HS-5 (cell line): ENCODE measurements around the gene ADARB1.
"Not testable (repeated sequence)": the region's sequence is repeated elsewhere in the genome, so short reads cannot be mapped to it uniquely, and the experiment has no call there.

Experiments
- DNase-seq: peaks from one replicate; pipeline ENCODE4 v3.0.0-alpha.2; 2012; ENCODE audit warnings: low read depth

ADARB1 gene

DNA sequence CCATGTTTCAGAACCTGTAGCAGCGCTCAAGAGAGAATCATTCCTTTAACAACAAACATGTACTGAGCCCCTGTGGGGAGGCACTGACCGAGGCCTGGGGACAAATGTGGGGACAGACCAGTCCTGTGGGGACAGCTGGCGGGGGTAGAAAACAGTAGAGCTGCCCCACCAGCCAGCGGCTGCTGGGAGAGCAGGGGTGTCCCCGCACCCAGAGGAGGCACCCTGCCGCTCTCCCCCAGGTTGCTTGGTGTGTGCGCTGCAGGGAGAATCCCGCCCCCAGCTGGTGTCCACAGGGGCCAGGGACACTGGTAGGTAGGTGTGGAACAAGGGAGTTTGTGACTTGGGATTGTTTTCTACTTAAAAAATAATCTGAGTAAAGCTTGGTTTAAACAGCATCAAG, 62.1 kb downstream of the ADARB1 start:
- no peak for DNase-seq

GRCh38 chr21:45136927-45137611, 62.7 kb downstream of the ADARB1 start:
- peak; percentile 67 for DNase-seq

- DNase-seq: no peak
These were observed 63.2 kb downstream of the ADARB1 start for GRCh38 chr21:45137612-45137937.

DNA sequence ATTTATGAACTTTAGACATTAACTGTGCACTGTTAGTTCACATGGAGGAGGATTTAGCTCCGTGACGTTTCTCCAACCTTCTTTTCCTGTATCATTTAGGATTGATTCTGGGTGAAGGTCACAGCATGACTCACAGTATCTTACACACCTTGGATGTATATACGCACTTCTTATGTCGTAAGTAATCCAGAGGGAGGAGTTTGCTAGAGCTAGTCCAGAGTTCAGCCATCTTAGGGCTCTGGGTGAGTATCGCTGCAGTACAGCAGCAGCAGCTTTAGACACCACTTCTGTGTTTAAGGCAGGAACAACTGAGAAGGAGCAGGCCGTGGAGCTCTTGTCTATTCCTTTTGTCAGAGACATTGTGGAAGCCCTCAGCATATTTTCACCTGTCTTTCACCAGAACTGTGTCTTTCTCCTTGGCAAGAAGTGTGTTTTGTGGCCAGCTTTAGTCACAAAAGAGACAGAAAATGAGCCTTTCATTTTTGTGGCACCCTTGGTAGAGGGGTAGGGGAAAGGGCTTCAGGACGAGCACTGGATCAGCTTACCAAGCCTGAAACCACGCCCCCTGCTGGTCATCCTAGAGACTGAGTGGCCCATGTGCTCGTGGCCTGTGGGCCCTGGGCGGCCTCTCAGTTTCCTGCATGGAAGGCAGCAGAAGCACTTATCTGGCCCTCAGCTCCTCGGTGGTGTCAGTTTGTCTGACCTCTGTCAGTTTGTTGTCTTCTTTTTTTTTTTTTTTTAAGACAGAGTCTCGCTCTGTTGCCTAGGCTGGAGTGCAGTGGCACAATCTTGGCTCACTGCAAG, 64.0 kb downstream of the ADARB1 start:
- DNase-seq: no peak

GRCh38 chr21:45139003-45139360, 64.6 kb downstream of the ADARB1 start:
- not testable (repeated sequence) for DNase-seq

GRCh38 chr21:45139473-45139872, 65.1 kb downstream of the ADARB1 start:
- DNase-seq: no peak

GRCh38 chr21:45140346-45140940, 66.1 kb downstream of the ADARB1 start:
- DNase-seq: no peak

DNA sequence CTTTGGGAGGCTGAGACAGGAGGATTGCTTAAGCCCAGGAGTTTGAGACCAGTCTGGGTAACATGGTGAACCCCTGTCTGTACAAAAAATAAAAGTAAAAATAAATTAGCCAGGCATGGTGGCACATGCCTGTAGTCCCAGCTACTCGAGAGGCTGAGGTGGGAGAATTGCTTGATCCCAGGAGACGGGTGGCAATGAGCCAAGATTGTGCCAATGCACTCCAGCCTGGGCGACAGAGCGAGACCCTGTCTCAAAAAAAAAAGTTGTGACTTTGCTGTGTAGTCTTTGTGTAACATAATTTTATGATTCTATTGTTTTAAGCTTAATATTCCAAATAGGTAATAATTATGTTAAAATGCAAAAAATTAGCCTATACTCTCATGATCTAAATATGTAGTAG, 66.6 kb downstream of the ADARB1 start:
- DNase-seq: not testable (repeated sequence)

- no peak for DNase-seq
These were observed 67.1 kb downstream of the ADARB1 start for GRCh38 chr21:45141507-45141906.

- DNase-seq: no peak
These were observed 68.3 kb downstream of the ADARB1 start for GRCh38 chr21:45142469-45143308.

GRCh38 chr21:45143855-45144254, 69.5 kb downstream of the ADARB1 start:
- no peak for DNase-seq

DNA sequence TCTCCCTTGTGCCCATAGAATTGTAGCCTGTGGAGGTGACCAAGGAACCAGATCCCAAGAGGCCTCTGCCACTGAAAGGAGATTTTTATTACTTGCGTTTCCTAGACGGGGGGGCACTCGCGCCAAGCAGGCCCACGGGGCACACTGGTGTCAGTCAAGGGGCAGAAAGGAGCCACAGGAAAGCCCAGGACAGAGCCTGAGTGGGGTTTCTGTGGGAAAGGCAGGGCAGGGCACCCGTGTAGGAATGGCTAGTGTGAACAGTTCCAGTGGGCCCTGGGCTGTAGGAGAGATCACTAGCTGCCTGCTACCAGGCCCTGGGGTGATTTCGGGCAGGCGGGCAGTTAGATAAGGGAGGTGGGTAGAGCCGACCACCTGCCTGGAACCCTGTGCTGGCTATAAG, 70.8 kb downstream of the ADARB1 start:
- DNase-seq: no peak

DNA sequence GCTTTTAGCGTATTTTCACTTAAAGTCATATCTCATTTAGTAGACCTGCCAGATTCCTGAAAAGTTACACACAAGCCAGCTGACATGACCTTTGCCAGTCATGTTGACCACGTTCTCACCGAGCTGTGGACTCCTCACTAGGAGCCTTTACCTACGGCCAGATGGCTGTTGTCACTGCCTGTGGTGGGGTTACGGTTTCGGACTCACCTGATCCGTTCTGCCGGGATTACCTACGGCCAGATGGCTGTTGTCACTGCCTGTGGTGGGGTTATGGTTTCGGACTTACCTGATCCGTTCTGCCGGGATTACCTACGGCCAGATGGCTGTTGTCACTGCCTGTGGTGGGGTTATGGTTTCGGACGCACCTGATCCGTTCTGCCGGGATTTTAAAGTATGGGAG, 71.5 kb downstream of the ADARB1 start:
- DNase-seq: not testable (repeated sequence)

- DNase-seq: no peak
These were observed 71.9 kb downstream of the ADARB1 start for GRCh38 chr21:45146306-45146705.

GRCh38 chr21:45146801-45147200, 72.4 kb downstream of the ADARB1 start:
- DNase-seq: no peak

GRCh38 chr21:45147473-45148315, 73.3 kb downstream of the ADARB1 start:
- no peak for DNase-seq

- no peak for DNase-seq
These were observed 74.1 kb downstream of the ADARB1 start for GRCh38 chr21:45148316-45148990.

- DNase-seq: no peak
These were observed 74.6 kb downstream of the ADARB1 start for GRCh38 chr21:45149021-45149420.

DNA sequence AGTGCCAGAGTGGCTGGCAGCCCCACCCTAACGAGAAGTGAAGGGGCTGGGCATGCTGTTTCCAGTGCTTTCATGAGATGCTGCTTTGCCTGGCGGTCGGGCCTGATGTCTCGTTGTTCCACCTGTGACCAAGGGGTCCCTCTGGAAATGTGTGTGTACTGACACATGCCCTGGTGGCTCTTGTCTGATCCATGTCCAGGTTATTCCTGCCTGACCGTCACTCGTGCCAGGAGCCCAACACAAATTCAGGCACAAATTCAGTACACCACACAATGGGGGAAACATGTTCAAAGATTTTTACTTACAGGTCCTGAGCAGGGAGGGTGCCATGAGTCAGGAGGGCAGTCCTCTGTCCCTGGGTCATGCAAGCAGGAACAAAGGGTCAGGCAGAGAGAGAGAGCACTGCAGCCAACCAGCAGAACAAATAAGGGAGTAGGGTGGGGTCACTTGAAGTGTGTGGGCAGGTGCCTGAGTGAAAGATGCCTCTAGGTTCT, 76.3 kb downstream of the ADARB1 start:
- no peak for DNase-seq

GRCh38 chr21:45151445-45152160, 77.2 kb downstream of the ADARB1 start:
- no peak for DNase-seq
